Ovary (tissue), 9 donors: ENCODE results near the gene NFIA. TPM values are rescaled to one million over a fixed set of nuclear protein-coding genes. Genes with fewer than 3 reads are reported as not detected.

Experiments
- DNase-seq, 5 donors: peaks; one replicate each; pipeline ENCODE4 v3.0.0-alpha.2; 2019 to 2020
- H3K27ac ChIP-seq, 2 donors: fragments of 200-600 bp; one replicate each; pipeline versions ENCODE4 v1.5.1 to v1.8.0; 2019 to 2022
- H3K27me3 ChIP-seq: fragments of 200-600 bp; one replicate; pipeline ENCODE4 v1.8.0; 2022
- H3K36me3 ChIP-seq: fragments of 200-600 bp; sonication (generic); one replicate; pipeline ENCODE4 v1.5.1; 2019
- H3K4me1 ChIP-seq: one replicate; pipeline ENCODE4 v1.8.1; 2013; ENCODE audit warnings: mild to moderate bottlenecking, moderate library complexity; ENCODE audit not compliant: insufficient read depth
- H3K4me3 ChIP-seq: fragments of 200-600 bp; sonication (generic); one replicate; pipeline ENCODE4 v1.5.1; 2017
- H3K9me3 ChIP-seq, 2 donors: fragments of 200-600 bp in 1 of 2; sonication (generic) in 1 of 2; one replicate each; pipeline versions ENCODE4 v1.5.1 to v1.8.1; 2013 to 2019; ENCODE audit warnings: mild to moderate bottlenecking in 1 of 2, moderate library complexity in 1 of 2
- CTCF ChIP-seq, 3 donors: fragments of 450-650 bp in 2 of 3; fragments of 200-600 bp in 1 of 3; IDR thresholded peaks; one replicate each; pipeline versions ENCODE4 v1.5.1 to v1.8.0; 2016 to 2022; ENCODE audit warnings: antibody characterized with exemption in 3 of 3, mild to moderate bottlenecking in 1 of 3
- EP300 ChIP-seq: sonication (generic); formaldehyde crosslinking; IDR thresholded peaks from one replicate; pipeline ENCODE4 v1.6.1; 2017; ENCODE audit warnings: antibody characterized with exemption
- POLR2A ChIP-seq: fragments of 450-650 bp; IDR thresholded peaks from one replicate; pipeline ENCODE4 v1.6.1; 2017; ENCODE audit warnings: antibody characterized with exemption, mild to moderate bottlenecking, moderate library complexity
- WGBS, 3 donors: extraction: QIAGEN DNeasy Blood & Tissue Kit in 1 of 3; methylation state at CpG; one replicate each; pipeline versions ENCODE4 v1.1.5 to v1.1.7; 2013 to 2017; 5-methylcytosine and 5-hydroxymethylcytosine counted together
- intact Hi-C, 4 donors: fragments of 100-400 bp; cut with DNase I; formaldehyde crosslinking; loops; one replicate each; pipeline versions ENCODE4 v1.11.0 to v1.15.1; 2022 to 2023
- polyA plus RNA-seq, 2 donors: library from polyadenylated mRNA; stranded (reverse); fragments of 200-250 nt in 1 of 2; fragments of 350-450 nt in 1 of 2; fragmentation: Illumina TruSeq in 1 of 2; extraction: RNeasy Lipid Tissue Mini Kit (QIAGEN cat#74804) in 1 of 2; gene quantifications; one replicate each; pipeline ENCODE4 v1.2.3, GENCODE V29; 2013 to 2014
- total RNA-seq, 7 donors: library from RNA; depleted of rRNA in 2 of 7; stranded (reverse); fragments of >200 nt in 2 of 7; fragmentation: NEBNext Ultra II Directional in 3 of 7; extraction: Animal tissue kit (Norgen Biotek cat#: 25700) in 3 of 7; gene quantifications; one replicate each; pipeline versions ENCODE4 v1.1.0 to v1.2.4, GENCODE V29; 2016 to 2023
- donor health status: DM: no; HTN: no; CAD: no; lungs with moderate emphysema.
- donor health status: DM: no; HTN: no; CAD: no.
- donor health status: Bipolar disorder and iron deficiency.
- donor health status: DM: yes; HTN: yes; CAD: no.
- donor health status: DM: no; HTN: no; CAD: no.
- donor health status: DM: yes; HTN: yes; CAD: no.

Gene NFIA
- total and polyA plus RNA-seq, 9 donors, result 11.8 to 115 (median 80.9) TPM

- no peaks in the 10 kb centered on the region for H3K36me3 ChIP-seq
- no peak for DNase-seq
- H3K4me1 ChIP-seq, result peaks cover 1% of the 10 kb centered on the region
- no peaks in the 10 kb centered on the region for H3K27me3 ChIP-seq
- TF ChIP-seq EP300, result no peak
- no peak for TF ChIP-seq CTCF (IDR thresholded peaks at IDR 0.05)
- TF ChIP-seq POLR2A, result no peak
- no peak overlapping the region for H3K27ac ChIP-seq
- no peak overlapping the region for H3K4me3 ChIP-seq
- intact Hi-C loops, result no loop called here
- H3K9me3 ChIP-seq, result no peaks in the 10 kb centered on the region
- 83 to 93% (median 87%) methylated on average over 10 of the region's 10 CpGs for WGBS, 3 donors
Observed at GRCh38 chr1:61370177-61370912, 288.0 kb downstream of the NFIA start.

- no peak overlapping the region for H3K4me3 ChIP-seq
- WGBS, 3 donors, result 94 to 96% (median 95%) methylated on average over 2 of the region's 2 CpGs
- intact Hi-C loops, result no loop called here
- H3K27me3 ChIP-seq, result no peaks in the 10 kb centered on the region
- no peak for DNase-seq
- H3K27ac ChIP-seq, result no peak overlapping the region
- H3K9me3 ChIP-seq, result no peaks in the 10 kb centered on the region
- peaks cover 1% of the 10 kb centered on the region for H3K4me1 ChIP-seq
- H3K36me3 ChIP-seq, result no peaks in the 10 kb centered on the region
- TF ChIP-seq EP300 (no peak), POLR2A (no peak), CTCF (IDR thresholded peaks at IDR 0.05) (no peak)
Observed at GRCh38 chr1:61370913-61371279, 288.5 kb downstream of the NFIA start.

GRCh38 chr1:61372944-61373343 is 290.6 kb downstream of the NFIA start:
- intact Hi-C loops, result no loop called here
- Histone ChIP-seq H3K27me3 (no peaks in the 10 kb centered on the region), H3K27ac (no peak overlapping the region), H3K36me3 (no peaks in the 10 kb centered on the region), H3K4me1 (no peaks in the 10 kb centered on the region), H3K9me3 (no peaks in the 10 kb centered on the region), H3K4me3 (no peak overlapping the region)
- no peak for DNase-seq
- TF ChIP-seq POLR2A, result no peak
- TF ChIP-seq EP300, result no peak
- no peak for TF ChIP-seq CTCF (IDR thresholded peaks at IDR 0.05)
- WGBS, 3 donors, result 89 to 93% (median 89%) methylated on average over 5 of the region's 5 CpGs

GRCh38 chr1:61374156-61374555 is 291.8 kb downstream of the NFIA start:
- Histone ChIP-seq H3K27me3 (no peaks in the 10 kb centered on the region), H3K27ac (no peak overlapping the region), H3K36me3 (no peaks in the 10 kb centered on the region), H3K4me3 (no peak overlapping the region), H3K9me3 (no peaks in the 10 kb centered on the region), H3K4me1 (no peaks in the 10 kb centered on the region)
- no peak for TF ChIP-seq EP300
- no peak for TF ChIP-seq CTCF (IDR thresholded peaks at IDR 0.05)
- no peak for TF ChIP-seq POLR2A
- no peak for DNase-seq
- WGBS, 3 donors, result 95 to 100% (median 98%) methylated on average over 1 of the region's 1 CpG
- intact Hi-C loops, result no loop called here
